ENCODE measurements around the gene TLE5. TPM values are rescaled to one million over a fixed set of nuclear protein-coding genes. Genes with fewer than 3 reads are reported as not detected.
"Not testable (repeated sequence)": the region's sequence is repeated elsewhere in the genome, so short reads cannot be mapped to it uniquely, and the experiment has no call there.

The TLE5 gene
- polyA plus RNA-seq, 3 donors: 421 to 476 (median 472) TPM

DNA sequence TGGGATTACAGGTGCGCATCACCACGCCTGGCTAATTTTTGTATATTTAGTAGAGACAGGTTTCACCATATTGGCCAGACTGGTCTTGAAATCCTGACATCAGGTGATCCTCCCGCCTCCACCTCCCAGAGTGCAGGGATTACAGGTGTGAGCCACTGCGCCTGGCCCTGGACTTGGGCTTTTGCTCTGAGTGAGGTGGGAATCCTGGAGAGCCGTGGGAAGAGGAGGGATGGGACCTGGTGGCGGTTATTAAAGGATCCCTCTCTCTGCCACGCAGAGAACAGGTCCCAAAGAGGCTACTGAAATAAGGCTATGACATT lies 1.7 kb upstream of the TLE5 start:
- no peak for DNase-seq (ENCODE audit: low read depth in 3 of 3, low spot score in 2 of 3)

DNA sequence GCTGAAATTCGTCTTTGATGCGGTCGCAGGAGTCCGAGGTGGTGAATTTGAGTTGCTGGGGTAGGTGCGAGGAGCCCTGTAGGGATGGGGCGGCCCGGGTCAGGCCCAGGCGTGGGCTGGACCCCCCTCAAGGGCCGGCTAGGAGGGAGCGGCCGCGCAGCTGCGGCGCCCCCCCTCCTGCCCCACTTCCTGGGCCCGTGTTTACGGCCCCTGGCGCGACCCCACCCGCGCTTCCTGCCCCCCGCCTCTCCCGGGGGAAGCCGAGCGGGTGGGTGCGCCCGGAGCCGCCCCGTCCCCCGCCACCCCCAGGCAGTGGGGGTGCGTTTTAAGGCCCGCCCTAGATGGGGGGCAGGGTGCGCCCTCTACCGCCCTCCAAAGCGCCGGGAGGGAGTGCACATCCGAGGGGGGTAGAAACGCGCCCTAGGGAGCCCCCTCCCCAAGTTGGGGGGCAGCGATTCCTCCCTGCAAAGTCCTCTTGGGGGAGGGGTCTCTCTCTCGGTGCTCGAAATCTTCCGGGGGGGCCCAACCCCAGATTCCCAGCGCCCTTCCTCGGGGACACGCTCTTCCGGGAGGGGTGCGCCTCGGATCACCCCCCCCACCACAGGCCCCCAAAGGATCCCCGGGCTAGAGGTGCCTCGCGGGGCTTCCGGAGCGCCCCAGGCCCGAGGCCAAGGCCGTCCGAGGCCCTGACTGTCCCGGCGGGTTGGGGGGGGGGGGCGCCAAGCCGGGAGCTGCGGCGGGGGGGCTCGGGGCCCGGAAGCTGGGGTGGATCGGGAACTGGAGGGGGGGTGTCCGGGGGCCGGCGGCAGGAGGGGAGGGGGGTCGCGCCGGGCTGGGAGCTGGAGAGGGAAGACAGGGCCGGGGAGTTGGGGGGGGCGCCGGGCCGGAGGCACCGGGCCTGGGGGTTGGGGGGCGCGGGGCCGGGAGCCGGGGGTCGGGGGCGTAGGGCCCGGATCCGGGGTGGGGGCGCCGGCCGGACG lies 823 bp downstream of the TLE5 start:
- no peak for DNase-seq (ENCODE audit: low read depth in 3 of 3, low spot score in 2 of 3)

DNA sequence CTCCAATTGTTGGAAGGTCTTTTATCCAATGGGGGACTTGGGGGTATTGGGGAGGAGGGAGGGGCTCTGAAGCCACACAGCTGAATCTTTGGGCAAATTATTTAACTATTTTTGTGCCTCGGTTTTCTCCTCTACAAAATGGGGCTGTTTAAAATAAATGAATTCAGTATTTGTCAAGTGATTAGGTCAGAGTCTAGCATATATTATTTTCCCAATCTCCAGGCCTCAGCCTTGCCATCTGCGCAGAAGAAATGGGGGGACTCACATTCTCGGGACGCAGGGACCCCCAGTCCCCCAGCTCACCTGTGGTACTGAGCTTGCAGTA lies 1.5 kb downstream of the TLE5 start:
- no peak for DNase-seq (ENCODE audit: low read depth in 3 of 3, low spot score in 2 of 3)

DNA sequence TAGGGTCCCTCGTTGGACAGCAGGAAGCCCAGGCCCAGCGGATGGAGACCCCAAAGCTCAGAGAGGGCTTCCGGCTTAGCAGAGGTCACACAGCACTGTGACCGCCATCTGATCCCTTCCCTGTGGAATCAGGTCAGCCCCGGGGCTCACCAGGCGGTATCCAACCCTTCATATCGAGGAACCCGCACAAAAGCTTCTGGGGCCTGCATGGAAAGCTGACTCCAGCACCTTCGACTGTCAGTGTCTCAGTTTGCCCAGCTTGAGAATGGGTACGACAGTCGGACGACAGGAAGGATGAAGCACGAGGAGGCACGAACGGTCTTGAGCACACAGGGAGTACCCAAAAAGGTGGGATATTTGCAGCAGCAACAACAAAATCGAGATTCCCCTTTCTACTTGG lies 2.6 kb downstream of the TLE5 start:
- no peak for DNase-seq (ENCODE audit: low read depth in 3 of 3, low spot score in 2 of 3)

DNA sequence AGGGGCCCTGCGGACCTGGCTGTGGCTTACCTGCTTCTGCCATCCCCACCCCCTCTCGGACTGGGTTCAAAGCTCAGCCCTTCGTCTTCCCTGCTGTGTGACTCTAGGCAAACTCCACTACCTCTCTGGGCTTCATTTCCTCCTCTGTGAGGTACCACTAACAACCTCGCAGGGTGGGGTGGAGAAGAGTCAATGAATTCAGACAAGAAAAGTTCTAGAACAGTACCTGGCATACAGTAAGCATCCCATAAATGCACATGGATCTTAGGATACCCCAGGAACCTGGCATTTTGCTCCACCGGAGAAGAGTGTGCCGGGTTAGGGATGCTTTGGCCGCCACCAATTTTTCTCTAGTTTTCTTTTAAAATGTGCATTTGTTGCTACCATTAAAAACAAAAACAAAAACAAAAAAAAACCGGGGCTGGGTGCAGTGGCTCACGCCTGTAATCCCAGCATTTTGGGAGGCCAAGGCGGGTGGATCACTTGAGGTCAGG lies 3.4 kb downstream of the TLE5 start:
- DNase-seq (ENCODE audit: low read depth in 3 of 3, low spot score in 2 of 3): no peak

DNA sequence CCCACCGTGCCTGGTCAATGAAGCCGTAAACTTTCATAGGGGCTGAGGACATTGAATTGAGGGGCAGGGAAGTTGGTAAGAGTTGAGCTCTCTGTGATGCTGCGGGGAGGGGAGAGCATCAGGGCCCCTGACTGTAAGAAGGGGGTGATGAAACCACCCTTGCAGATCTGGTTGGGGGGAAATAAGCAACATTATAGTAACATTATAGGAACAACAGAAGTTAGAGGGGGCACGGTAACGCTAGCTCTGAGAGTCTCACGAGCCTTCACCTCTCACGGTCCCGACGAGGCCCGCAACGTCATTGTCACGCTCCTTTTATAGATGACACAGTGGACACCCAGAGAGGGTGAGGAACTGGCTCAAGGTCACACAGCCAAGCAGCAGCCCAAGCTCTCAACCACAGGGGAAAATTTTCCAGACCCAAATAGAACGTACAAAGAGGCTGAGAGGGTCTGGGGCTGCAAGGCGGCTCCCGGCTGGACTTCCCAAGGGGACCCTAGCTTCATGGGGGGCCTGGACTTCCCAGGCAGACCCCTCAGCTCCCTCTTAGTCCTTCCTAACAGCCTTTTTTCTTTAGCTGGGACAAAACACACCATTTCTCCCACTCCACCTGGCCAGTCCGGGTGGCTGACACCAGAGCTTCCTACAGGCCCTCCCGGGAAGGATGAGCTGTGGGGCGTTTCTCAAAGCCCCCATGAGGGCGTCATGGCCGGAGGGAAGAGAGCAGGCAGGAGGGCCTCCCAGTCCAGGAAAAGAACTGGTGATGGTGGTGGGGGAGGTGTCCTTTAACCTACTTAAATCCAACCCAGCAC lies 4.1 kb downstream of the TLE5 start:
- DNase-seq (ENCODE audit: low read depth in 3 of 3, low spot score in 2 of 3): no peak

DNA sequence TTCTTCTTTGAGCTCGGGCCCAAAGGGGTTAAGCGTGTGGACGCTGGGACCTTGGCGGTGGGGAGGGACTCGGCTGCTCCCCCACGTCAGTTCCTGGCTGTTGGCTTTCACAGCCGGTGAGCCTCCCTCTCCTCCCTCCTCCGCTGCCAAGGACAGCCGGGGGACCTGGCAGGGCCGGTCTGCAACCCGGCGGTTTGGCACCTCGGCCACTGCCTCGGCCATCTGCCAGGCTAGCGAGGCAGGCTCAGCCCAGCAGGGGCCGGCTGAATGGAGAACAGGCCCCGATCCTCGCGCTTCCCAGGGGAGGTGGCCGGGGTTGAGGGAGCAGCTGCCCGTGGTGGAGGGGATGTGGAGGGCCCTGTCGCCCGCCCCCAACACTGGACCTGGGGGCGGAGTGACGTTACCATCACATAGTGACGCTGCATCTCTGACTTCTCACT lies 5.0 kb downstream of the TLE5 start:
- DNase-seq (ENCODE audit: low read depth in 3 of 3, low spot score in 2 of 3): no peak

DNA sequence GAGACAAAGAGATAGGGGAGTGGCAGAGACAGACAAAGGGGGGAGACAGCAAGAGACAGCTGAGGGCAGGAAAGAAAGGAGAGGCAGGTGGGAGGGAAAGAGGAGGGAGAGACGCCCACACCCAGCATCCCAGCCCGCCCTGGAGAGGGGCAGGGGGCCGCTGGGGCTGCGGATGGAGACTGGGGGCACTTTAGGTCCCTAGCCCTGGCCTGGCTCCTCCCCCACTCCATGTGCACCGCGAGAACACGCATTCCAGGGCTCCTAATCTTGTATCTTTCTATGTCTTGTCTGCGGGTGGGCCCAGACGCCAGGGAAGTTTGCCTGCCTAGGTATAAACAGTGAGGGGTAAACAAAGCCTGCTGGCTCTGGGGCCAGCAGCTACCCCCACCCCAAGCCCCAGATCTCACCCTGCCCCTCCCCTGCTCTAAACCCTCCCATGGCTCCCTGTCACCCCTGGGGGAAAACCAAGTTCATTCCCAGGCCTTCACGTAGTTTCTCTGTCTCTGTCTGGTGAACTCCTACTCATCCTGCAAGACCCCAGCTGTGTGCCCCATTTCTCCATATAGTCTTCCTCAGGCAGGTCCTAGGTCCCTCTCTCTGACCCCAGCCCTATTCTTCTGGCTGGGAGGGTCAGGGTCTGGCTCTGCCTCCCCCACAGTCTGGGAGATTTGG lies 5.7 kb downstream of the TLE5 start:
- no peak for DNase-seq (ENCODE audit: low read depth in 3 of 3, low spot score in 2 of 3)

DNA sequence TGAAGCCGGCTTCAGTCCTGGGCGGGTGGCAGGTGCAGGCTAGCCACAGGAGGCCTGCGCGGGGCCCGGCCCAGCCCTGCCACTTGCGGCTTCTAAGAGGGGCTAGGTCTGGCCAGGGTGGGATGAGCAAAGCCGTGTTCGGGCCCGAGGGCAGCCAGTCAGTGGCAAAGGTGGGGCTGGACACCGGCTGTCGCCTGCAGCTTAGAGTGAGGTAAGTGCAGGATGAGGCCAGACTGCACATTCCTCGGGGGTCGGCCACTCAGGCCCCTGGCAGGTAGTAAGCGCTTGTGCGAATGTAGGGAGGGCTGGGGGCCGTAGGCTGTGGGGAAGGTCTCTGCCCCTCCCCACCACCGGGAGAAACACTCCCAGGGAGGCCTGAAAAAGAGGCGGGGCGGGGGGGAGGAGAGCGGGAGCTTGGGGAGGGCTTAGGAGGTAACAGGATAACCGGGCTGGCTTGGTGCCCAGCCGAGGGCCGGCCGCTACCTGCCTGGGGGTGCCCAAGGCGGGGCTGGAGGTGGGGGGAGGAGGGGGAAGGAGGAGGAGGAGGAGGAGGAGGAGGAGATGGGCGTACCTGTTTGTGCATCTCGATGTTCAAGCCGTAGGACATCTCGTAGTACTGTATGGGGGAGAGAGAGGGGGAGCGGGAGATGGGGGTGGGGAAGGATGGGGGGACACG lies 6.4 kb downstream of the TLE5 start:
- no peak for DNase-seq (ENCODE audit: low read depth in 3 of 3, low spot score in 2 of 3)

DNA sequence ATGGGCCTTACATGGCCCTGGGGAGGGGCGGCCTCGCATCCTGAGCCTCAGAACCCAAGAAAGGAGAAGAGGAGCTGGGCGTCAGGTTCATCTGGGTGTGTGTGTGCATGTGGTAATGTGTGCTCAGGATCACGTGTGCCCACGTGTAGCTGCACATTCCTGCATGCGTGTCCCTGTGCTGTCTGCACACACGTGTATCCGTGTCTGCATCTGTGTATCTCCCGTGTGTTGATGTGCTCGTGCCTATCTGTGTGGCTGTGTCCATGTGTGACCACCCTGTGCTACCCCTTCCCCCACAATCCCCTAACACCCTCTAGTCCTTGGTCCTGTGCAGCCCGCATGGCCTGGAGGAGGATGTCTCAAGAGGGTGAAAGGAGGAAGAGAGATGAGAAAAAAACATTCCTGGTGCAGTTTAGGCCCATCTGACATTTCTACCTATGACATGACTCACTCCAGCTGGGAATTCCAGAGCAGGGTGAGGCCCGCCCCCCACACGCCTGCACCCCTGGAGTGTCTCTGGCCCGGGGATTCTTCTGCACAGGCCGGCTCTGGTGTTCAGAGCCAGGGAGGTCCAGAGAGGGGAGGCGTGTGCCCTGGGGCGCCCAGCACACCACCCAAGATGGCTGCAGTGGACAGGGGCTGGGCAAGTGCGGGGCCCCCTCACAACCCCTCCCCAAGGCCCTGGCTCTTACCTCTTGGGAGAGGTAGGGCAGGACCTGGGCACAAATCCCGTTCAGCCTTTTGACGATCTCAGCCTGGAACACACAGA lies 7.1 kb downstream of the TLE5 start:
- no peak for DNase-seq (ENCODE audit: low read depth in 3 of 3, low spot score in 2 of 3)

DNA sequence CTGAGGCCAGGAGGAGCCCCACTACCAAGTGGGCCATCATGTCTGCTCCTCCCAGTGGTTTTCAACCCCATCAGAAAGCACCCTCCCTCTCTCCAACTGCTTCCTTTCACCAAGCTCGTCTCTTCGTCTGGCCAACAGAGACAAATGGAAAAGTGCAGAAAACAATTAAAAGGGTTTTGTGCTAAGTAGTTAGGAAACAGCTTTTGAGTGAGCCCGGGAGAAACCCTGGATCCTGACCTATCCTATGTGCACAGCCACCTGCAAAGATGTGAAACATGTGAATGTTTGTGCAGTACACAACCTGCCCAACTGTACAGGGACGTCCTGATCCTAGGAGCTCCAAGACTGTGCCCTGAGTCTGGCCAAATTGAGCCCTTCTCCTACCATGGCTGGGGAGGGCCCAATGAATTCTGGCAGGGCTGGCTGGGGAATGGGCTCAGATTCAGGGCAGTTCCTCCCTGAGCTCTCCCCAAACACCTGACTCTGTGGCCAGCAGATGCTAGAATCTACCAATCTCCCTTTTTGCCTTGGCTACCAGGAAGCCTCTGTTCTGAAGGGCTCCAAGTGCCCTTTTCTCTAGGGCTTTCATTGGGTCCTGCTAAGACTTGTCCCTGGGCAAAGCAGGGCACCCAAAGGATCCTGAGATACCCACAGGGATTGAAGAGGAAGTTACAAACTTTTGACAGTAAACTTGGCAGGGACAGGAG lies 7.9 kb downstream of the TLE5 start:
- no peak for DNase-seq (ENCODE audit: low read depth in 3 of 3, low spot score in 2 of 3)

DNA sequence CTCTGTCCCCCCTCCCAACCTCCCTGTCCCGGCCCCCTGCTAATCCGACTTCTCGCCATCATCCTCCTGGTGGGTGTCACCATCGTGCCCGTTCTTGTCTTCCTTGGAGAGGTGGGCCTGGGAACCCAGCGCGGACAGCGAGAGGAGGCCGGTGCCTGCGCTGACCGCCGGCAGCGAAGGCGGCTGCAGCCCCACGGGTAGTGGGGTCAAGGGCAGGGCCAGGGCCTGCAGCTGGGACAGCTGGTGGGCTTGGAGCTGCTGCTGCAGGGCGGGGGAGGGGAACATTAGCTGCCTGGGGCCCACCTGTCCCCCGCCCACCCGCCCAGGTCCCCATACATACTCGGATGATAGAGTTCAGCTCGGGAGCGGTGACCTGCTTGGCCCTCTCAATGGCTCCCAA lies 8.5 kb downstream of the TLE5 start:
- no peak for DNase-seq (ENCODE audit: low read depth in 3 of 3, low spot score in 2 of 3)

DNA sequence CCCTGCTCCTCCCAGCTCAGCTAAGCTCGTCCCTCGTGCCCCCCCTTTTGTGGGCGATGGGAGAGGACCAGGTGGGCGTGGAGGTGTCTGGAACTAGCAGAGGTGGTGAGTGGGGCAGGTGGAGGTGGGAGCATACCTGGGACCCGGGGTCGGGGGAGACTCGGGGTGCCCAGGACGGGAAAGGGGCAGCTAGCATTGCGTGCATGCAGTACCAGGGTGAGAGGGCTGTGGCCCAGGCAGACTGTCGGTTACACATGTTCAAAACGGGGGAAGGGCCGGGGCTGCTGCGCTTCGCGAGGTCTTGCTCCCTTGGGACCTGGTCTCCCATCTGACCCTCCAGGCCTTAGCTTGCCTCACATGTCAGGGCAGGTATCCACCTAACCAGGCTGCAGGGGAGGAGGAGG lies 9.1 kb downstream of the TLE5 start:
- no peak for DNase-seq (ENCODE audit: low read depth in 3 of 3, low spot score in 2 of 3)

DNA sequence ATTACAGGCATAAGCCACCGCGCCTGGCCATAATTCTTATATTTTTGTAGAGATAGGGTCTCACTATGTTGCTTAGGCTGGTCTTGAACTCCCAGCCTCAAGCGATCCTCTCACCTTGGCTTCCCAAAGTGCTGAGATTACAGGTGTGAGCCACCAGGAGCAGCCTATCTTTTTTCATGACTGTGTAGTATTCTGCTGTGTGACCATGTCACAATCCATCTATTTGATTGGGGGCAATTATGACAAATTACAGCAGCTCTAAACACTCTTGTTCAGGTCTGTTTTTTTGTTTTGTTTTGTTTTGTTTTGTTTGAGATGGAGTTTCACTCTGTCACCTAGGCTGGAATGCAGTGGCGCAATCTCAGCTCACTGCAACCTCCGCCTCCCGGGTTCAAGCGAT lies 12.3 kb downstream of the TLE5 start:
- DNase-seq (ENCODE audit: low read depth in 3 of 3, low spot score in 2 of 3): not testable (repeated sequence)

DNA sequence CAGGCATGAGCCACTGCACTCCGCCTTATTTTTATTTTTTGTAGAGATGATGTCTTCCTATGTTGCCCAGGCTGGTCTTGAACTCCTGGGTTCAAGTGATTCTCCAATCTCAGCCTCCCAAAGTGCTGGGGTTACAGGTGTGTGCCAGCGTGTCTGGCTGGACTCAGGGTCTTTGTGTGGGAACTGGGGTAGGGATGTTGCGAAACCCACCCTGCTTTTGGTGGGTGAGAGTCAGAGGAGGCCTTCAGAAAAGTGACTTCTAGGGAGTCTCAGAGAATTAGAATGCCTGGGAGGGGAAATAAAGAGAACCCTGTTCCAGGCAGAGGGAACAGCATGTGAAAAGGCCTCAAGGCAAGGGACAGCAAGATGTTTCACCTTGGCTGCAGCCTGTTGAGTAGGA lies 13.2 kb downstream of the TLE5 start:
- no peak for DNase-seq (ENCODE audit: low read depth in 3 of 3, low spot score in 2 of 3)

DNA sequence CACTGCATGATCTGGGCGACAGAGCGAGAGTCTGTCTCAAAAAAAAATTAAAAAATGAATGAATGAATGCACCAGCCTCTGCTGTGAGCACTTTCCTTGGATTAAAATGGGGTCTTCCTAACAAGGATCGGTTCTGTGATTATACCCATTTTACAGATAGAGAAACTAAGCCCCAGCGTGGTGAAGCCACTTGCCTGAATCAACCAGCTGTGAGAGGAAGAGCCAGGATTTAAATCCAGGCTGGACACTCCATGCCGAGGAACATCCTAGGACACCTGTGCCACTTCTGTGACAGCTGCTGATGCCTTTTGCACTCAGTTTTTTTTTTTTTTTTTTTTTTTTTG lies 14.1 kb downstream of the TLE5 start:
- no peak for DNase-seq (ENCODE audit: low read depth in 3 of 3, low spot score in 2 of 3)

DNA sequence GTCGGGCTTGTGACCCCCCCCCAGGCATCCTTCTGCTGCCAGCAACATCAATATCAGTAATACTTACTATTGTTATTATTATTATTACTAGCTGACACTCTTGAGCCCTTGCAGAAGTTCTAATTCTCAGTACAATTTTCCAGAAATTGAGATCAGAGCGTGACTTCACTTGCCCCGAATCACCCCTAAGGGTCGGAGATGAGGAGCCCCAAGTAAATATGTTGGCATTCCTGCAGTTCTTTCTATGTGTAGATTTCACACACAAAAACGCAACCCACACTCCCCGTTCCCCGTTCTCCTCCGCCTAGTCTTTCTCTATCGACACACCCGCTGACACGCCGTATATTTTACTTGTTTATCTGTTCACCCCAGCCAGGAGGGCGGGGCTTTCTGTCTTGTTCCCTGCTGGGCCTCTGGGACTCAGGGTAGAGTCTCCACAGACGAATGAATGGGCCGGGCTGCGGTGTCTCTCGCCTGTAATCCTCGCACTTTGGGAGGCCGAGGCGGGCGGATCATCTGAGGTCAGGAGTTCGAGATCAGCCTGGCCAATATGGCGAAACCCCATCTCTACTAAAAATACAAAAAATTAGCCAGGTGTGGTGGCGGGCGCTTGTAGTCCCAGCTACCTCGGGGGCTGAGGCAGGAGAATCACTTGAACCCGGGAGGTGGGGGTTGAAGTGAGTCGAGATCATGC lies 14.7 kb downstream of the TLE5 start:
- no peak for DNase-seq (ENCODE audit: low read depth in 3 of 3, low spot score in 2 of 3)

DNA sequence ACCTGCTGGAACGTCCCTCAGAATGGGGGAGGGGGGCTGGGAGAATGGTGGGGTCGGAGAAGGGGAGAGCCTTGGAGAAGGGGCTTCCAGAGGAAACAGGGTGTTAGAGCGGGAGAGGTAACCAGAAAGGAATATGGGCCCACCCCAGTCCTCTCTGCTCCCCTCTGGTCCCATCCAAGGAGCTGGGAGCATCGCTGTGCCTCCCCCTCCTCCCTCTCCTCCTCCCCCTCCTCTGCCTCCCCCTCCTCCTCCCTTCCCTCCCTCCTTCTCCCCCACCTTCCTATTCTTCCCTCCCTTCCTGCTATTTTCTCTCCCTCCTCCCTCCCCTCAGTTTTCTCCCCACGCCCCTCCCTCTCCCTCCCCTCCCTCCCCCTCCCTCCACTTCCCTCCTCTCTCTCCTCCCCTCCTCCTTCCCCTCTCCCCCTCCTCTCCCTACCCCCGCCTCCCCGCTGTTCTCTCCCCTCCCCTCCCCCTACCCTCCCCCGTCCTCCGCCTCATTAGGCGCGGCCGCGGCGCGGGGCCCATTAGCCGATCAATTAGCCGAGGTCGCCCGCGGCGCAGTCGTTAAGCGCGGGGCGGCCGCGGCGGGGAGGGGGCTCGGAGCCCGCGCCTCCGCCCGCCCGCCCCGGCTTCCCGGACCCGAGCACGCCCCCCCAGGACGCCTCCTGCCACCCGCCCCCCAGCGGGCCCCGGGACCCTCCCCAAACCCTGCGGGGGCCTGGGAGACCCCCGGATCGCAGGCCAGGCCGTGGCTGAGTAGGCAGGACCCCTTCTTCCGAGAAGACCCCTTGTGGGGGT lies 15.4 kb downstream of the TLE5 start:
- DNase-seq (ENCODE audit: low read depth in 3 of 3, low spot score in 2 of 3): no peak

Data from right renal cortex interstitium (tissue), 3 donors.